ENCODE results near the gene GPR18. TPM values are rescaled to one million over a fixed set of nuclear protein-coding genes. Genes with fewer than 3 reads are reported as not detected.

Gene GPR18
- total RNA-seq, 4 donors from 2014 or later = 1.1 to 2.1 TPM; not detected in 2

- no peaks in the 10 kb centered on the region for H3K4me1 ChIP-seq
Observed at GRCh38 chr13:99301913-99302636, 43.9 kb upstream of the GPR18 start.

GRCh38 chr13:99301056-99301838 lies 43.1 kb upstream of the GPR18 start:
- TF ChIP-seq POLR2A (IDR thresholded peaks at IDR 0.05) = no peak
- TF ChIP-seq, protein P1, sequence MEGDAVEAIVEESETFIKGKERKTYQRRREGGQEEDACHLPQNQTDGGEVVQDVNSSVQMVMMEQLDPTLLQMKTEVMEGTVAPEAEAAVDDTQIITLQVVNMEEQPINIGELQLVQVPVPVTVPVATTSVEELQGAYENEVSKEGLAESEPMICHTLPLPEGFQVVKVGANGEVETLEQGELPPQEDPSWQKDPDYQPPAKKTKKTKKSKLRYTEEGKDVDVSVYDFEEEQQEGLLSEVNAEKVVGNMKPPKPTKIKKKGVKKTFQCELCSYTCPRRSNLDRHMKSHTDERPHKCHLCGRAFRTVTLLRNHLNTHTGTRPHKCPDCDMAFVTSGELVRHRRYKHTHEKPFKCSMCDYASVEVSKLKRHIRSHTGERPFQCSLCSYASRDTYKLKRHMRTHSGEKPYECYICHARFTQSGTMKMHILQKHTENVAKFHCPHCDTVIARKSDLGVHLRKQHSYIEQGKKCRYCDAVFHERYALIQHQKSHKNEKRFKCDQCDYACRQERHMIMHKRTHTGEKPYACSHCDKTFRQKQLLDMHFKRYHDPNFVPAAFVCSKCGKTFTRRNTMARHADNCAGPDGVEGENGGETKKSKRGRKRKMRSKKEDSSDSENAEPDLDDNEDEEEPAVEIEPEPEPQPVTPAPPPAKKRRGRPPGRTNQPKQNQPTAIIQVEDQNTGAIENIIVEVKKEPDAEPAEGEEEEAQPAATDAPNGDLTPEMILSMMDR (IDR thresholded peaks at IDR 0.05) = no peak

More at GRCh38 chr13:99301913-99302636, 43.9 kb upstream of the GPR18 start:
- Histone ChIP-seq H3K9me3 (no peaks in the 10 kb centered on the region), H3K4me3 (no peak overlapping the region), H3K27me3 (no peaks in the 10 kb centered on the region), H3K36me3 (no peaks in the 10 kb centered on the region), H3K27ac (no peak overlapping the region)
- intact Hi-C loops (cut with DNase I; ENCODE audit: low total_unique reads) = no loop called here
- no peak for DNase-seq
- TF ChIP-seq, protein P1 (IDR thresholded peaks at IDR 0.05) = no peak
- no peak for TF ChIP-seq POLR2A (IDR thresholded peaks at IDR 0.05)

GRCh38 chr13:99299920-99300341 lies 41.8 kb upstream of the GPR18 start:
- no peaks in the 10 kb centered on the region for H3K4me1 ChIP-seq
- no peaks in the 10 kb centered on the region for H3K36me3 ChIP-seq
- no peak overlapping the region for H3K4me3 ChIP-seq
- H3K27ac ChIP-seq = no peak overlapping the region
- H3K27me3 ChIP-seq = no peaks in the 10 kb centered on the region
- no peak for DNase-seq
- TF ChIP-seq POLR2A (IDR thresholded peaks at IDR 0.05) = no peak
- TF ChIP-seq, protein P1 (IDR thresholded peaks at IDR 0.05) = no peak
- no peaks in the 10 kb centered on the region for H3K9me3 ChIP-seq
- intact Hi-C loops (cut with DNase I; ENCODE audit: low total_unique reads) = no loop called here

More at GRCh38 chr13:99301056-99301838, 43.1 kb upstream of the GPR18 start:
- intact Hi-C loops (cut with DNase I; ENCODE audit: low total_unique reads) = no loop called here
- Histone ChIP-seq H3K4me1 (no peaks in the 10 kb centered on the region), H3K9me3 (no peaks in the 10 kb centered on the region), H3K27ac (no peak overlapping the region), H3K27me3 (no peaks in the 10 kb centered on the region), H3K4me3 (no peak overlapping the region), H3K36me3 (no peaks in the 10 kb centered on the region)
- DNase-seq = no peak

DNA sequence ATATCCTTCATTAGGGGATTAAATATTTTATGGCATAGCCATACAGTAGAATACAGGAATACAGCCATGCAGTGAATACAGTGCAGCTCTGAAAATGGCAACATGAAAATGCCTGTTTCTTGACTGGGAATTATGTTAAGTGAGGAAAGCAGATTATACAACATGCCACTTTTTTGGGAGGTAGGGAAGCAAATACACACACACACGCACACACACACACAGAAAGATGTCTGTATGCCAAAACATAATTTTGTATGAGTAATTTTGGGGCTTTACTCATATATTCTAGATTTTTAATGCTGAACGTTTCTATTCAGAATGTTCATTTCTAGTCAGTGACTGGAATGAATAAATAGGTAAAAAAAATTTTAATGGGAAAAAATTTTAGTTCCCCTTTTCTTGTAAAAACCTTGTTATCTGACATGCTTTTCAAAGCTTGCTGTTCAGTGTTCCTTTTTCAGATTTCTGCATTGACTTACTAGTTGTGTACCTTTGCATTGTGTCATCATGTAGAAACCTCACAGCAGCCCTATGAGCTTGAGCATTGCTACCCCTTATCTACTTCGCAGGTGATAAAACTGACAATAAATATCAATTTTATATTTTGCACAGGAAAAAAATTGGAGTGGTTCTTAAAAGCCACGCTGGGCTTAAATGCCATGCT lies 41.2 kb upstream of the GPR18 start:
- Histone ChIP-seq H3K4me3 (no peak overlapping the region), H3K9me3 (no peaks in the 10 kb centered on the region), H3K4me1 (no peaks in the 10 kb centered on the region), H3K36me3 (no peaks in the 10 kb centered on the region), H3K27me3 (no peaks in the 10 kb centered on the region), H3K27ac (no peak overlapping the region)
- intact Hi-C loops (cut with DNase I; ENCODE audit: low total_unique reads) = no loop called here
- DNase-seq = no peak
- TF ChIP-seq POLR2A (IDR thresholded peaks at IDR 0.05) = no peak

GRCh38 chr13:99298056-99298455 lies 39.9 kb upstream of the GPR18 start:
- Histone ChIP-seq H3K27ac (no peak overlapping the region), H3K4me1 (no peaks in the 10 kb centered on the region), H3K9me3 (no peaks in the 10 kb centered on the region), H3K4me3 (no peak overlapping the region), H3K36me3 (no peaks in the 10 kb centered on the region), H3K27me3 (no peaks in the 10 kb centered on the region)
- no peak for DNase-seq
- TF ChIP-seq, protein P1 (IDR thresholded peaks at IDR 0.05) = no peak
- no peak for TF ChIP-seq POLR2A (IDR thresholded peaks at IDR 0.05)
- intact Hi-C loops (cut with DNase I; ENCODE audit: low total_unique reads) = no loop called here

Measured in uterus (tissue), 4 donors.